Activated CD8-positive, alpha-beta memory T cell treated with anti-CD3 and anti-CD28 coated beads, Interleukin-2, amount 50 U/mL, for 1 hour (primary cell): Measurements from ENCODE around the gene FBXL17.

Experiments used
- DNase-seq: peaks from one replicate; pipeline ENCODE4 v3.0.0-alpha.2; 2020; ENCODE audit errors: extremely low read depth

The FBXL17 gene

GRCh38 chr5:108093186-108093585 is 288.7 kb downstream of the FBXL17 start:
- DNase-seq: no peak

GRCh38 chr5:108090946-108091345 is 291.0 kb downstream of the FBXL17 start:
- DNase-seq: no peak

GRCh38 chr5:108084105-108084504 is 297.8 kb downstream of the FBXL17 start:
- no peak for DNase-seq

GRCh38 chr5:108083232-108083631 is 298.7 kb downstream of the FBXL17 start:
- no peak for DNase-seq

GRCh38 chr5:108081707-108082106 is 300.2 kb downstream of the FBXL17 start:
- no peak for DNase-seq

- no peak for DNase-seq
Observed at GRCh38 chr5:108079753-108080152, 302.1 kb downstream of the FBXL17 start.

- DNase-seq: no peak
Observed at GRCh38 chr5:108078882-108079281, 303.0 kb downstream of the FBXL17 start.

- no peak for DNase-seq
Observed at GRCh38 chr5:108078345-108078744, 303.6 kb downstream of the FBXL17 start.

GRCh38 chr5:108074626-108075025 is 307.3 kb downstream of the FBXL17 start:
- DNase-seq: no peak

GRCh38 chr5:108064302-108064701 is 317.6 kb downstream of the FBXL17 start:
- no peak for DNase-seq

GRCh38 chr5:108061941-108062340 is 320.0 kb downstream of the FBXL17 start:
- no peak for DNase-seq

- no peak for DNase-seq
Observed at GRCh38 chr5:108060340-108060739, 321.6 kb downstream of the FBXL17 start.

GRCh38 chr5:108059334-108059733 is 322.6 kb downstream of the FBXL17 start:
- no peak for DNase-seq

- DNase-seq: no peak
Observed at GRCh38 chr5:108054349-108054748, 327.5 kb downstream of the FBXL17 start.

GRCh38 chr5:108046955-108047670 is 334.8 kb downstream of the FBXL17 start:
- DNase-seq: no peak

GRCh38 chr5:108036482-108036881 is 345.4 kb downstream of the FBXL17 start:
- DNase-seq: no peak

- DNase-seq: no peak
Observed at GRCh38 chr5:108028883-108029282, 353.0 kb downstream of the FBXL17 start.

GRCh38 chr5:108028412-108028811 is 353.5 kb downstream of the FBXL17 start:
- DNase-seq: no peak

GRCh38 chr5:108025957-108026356 is 355.9 kb downstream of the FBXL17 start:
- DNase-seq: no peak

GRCh38 chr5:108024986-108025385 is 356.9 kb downstream of the FBXL17 start:
- no peak for DNase-seq

- DNase-seq: no peak
Observed at GRCh38 chr5:108016101-108016500, 365.8 kb downstream of the FBXL17 start.

- no peak for DNase-seq
Observed at GRCh38 chr5:108006791-108007190, 375.1 kb downstream of the FBXL17 start.

GRCh38 chr5:108003178-108003577 is 378.7 kb downstream of the FBXL17 start:
- no peak for DNase-seq

- DNase-seq: no peak
Observed at GRCh38 chr5:108001222-108001621, 380.7 kb downstream of the FBXL17 start.
